Stimulated activated CD8-positive, alpha-beta memory T cell treated with anti-CD3 and anti-CD28 coated beads, Interleukin-2, amount 100 ng/mL, for 1 hour (primary cell): Measurements from ENCODE around the gene NSA2.

Experiments used
- DNase-seq, 2 donors: peaks; one replicate each; pipeline ENCODE4 v3.0.0-alpha.2; 2020; ENCODE audit warnings: low read depth in 2 of 2

The NSA2 gene

GRCh38 chr5:74816875-74817274 lies 49.8 kb downstream of the NSA2 start:
- DNase-seq, result no peak

GRCh38 chr5:74822288-74822687 lies 55.2 kb downstream of the NSA2 start:
- no peak for DNase-seq

DNA sequence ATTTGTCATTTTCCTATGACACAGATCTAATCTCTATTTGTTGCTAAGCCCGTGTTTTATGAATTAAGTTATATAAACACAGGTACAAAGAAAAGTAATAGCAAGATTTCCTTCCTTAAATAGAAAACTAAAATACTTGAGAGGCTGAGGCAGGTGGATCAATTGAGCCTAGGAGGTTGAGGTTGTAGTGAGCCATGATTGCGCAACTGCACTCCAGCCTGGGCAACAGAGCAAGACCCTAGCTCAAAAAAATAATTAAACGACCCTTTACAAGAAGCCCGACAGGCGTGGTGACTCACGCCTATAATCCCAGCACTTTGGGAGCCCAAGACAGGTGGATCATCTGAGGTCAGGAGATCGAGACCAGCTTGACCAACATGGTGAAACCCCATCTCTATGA lies 62.4 kb downstream of the NSA2 start:
- no peak for DNase-seq
